Panc1 (cell line): ENCODE measurements around the gene PCDHGA2.

Experiments
- CTCF ChIP-seq: fragments of 450-650 bp; IDR thresholded peaks from 2 replicates; pipeline ENCODE4 v1.5.1; 2017; ENCODE audit warnings: mild to moderate bottlenecking
- POLR2AphosphoS5 ChIP-seq: IDR thresholded peaks from 2 replicates; pipeline ENCODE4 v1.6.1; 2012; ENCODE audit warnings: mild to moderate bottlenecking, low read depth, low read length, moderate library complexity
- REST ChIP-seq, 2 experiments: IDR thresholded peaks; 2 replicates each; pipeline ENCODE4 v1.6.1; 2011 to 2012; ENCODE audit warnings: low read depth in 2 of 2, control low read depth in 1 of 2, low read length in 1 of 2, mild to moderate bottlenecking in 1 of 2, moderate library complexity in 1 of 2; ENCODE audit not compliant: insufficient read depth in 1 of 2
- SIN3A ChIP-seq: IDR thresholded peaks from 2 replicates; pipeline ENCODE4 v1.6.1; 2012; ENCODE audit warnings: low read depth, mild to moderate bottlenecking, low read length, moderate library complexity, borderline replicate concordance; ENCODE audit not compliant: insufficient read depth
- TCF7L2 ChIP-seq: IDR thresholded peaks from 2 replicates; pipeline ENCODE4 v1.6.1; 2011; ENCODE audit warnings: mild to moderate bottlenecking, low read depth, low read length, inconsistent platforms

- TF ChIP-seq CTCF (no peak), POLR2AphosphoS5 (no peak), REST (IDR thresholded peaks at IDR 0.05; ENCODE audit: insufficient read depth in 1 of 2, low read depth in 2 of 2, low read length in 1 of 2) (no peak), TCF7L2 (no peak), SIN3A (no peak)
These were observed 50.1 kb downstream of the PCDHGA2 start for GRCh38 chr5:141388661-141389060.
